ENCODE results near the gene CTNNA2.
"Not testable (repeated sequence)": the region's sequence is repeated elsewhere in the genome, so short reads cannot be mapped to it uniquely, and the experiment has no call there.

CTNNA2 gene

DNA sequence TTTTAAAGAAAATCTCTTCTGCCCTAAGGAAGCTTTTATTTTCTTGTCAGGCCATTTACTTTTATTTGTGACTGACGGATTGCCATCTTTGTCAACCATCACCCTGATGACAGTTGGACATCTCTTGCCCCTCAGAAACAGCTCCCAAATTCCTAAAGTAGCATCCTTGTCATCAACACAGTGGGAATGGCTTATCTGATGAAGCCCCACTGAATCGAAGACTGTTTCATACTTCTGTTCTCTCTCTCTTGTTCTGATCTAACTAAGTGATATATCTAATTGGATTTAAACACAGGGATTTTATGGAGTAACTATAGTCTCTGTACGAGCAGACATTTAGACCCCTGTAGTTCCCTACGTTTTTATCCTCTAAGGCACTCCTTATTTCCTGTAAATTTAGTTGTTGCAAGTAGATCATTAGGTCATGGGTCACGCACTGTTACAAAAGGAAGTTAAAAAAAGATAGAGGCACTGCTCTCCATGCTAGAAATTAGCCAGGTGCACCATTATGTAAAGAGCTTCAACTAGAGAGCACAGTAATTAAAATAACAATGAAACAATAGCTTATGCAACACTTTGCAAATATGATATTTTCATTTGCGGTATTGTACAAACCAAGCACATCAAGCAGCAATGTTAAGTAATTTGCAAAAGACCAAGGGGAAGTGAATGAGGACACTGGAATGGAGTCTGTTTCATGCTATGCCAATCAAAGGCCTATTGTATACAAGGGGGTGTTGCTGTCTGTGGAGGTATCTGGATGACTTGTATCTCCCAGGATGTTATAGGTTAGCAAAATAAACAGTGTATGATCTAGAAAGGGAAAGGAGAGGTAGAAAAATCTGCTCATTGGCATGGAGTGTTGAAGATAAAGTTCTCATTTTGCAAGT is 507.0 kb downstream of the CTNNA2 start:
- DNase-seq (ENCODE audit: extremely low spot score) = no peak
- CTCF ChIA-PET = interaction anchor here (1.0 kb wide), 1 partner anchor 9 kb away, joined by 3 read pairs; no protein-coding TSS in a partner anchor
- POLR2A ChIA-PET = no interaction called here
- TF ChIP-seq, protein P1, sequence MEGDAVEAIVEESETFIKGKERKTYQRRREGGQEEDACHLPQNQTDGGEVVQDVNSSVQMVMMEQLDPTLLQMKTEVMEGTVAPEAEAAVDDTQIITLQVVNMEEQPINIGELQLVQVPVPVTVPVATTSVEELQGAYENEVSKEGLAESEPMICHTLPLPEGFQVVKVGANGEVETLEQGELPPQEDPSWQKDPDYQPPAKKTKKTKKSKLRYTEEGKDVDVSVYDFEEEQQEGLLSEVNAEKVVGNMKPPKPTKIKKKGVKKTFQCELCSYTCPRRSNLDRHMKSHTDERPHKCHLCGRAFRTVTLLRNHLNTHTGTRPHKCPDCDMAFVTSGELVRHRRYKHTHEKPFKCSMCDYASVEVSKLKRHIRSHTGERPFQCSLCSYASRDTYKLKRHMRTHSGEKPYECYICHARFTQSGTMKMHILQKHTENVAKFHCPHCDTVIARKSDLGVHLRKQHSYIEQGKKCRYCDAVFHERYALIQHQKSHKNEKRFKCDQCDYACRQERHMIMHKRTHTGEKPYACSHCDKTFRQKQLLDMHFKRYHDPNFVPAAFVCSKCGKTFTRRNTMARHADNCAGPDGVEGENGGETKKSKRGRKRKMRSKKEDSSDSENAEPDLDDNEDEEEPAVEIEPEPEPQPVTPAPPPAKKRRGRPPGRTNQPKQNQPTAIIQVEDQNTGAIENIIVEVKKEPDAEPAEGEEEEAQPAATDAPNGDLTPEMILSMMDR (IDR thresholded peaks at IDR 0.05; ENCODE audit: control extremely low read depth, extremely low read depth, low read depth, missing control alignments) = no peak

DNA sequence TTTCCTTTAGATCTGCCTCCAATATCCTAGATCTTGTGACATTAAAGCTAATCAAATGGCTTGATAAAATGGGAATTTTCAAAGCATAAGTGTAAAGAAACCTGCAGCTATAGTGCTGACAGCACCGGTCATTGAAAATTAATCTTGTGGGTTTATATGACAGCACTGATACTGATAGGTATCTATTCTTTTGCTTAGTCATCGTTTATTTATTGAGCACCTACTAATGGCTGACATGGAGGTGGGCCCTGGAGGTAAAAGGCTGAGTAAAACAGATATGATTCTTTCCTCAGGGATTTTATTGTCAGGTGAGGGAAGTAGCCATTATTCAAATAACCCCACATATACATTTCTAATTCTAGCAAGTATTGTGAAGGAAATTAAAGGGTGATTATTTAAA is 509.2 kb downstream of the CTNNA2 start:
- TF ChIP-seq, protein P1 (IDR thresholded peaks at IDR 0.05; ENCODE audit: control extremely low read depth, extremely low read depth, low read depth, missing control alignments) = no peak
- POLR2A ChIA-PET = no interaction called here
- CTCF ChIA-PET = no interaction called here

DNA sequence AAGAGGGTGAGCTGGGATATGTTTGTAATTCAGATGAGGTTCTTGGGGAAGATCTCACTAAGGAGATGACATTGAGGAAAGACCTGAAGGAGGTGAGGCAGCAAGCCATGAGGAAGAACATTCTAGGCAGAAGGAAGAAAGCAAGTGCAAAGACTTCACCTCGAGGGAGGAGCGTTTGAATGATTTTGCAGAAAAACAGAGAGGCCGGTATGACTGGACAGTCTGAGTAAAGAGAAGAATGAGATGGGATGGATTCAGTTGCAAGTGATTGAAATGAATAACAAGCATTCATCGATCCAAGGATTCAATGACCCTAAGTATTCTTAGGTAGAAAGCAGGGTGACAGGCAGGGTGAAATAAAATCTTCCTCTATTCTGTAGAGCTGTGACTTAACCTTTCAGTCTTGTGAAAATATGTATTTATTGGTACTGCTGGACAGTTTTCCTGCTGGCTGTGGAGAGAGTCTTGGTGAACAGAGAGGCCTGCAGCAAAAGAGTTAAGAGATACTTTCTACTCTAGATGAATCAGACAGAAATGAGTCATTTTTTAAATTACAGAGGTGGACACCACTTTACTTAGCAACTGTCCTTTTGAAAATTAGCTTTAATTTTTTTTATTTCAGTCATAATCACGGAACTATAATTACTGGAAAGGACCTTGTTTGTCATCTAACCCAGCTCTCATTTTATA is 513.3 kb downstream of the CTNNA2 start:
- no peak for DNase-seq (ENCODE audit: extremely low spot score)
- TF ChIP-seq, protein P1 (IDR thresholded peaks at IDR 0.05; ENCODE audit: control extremely low read depth, extremely low read depth, low read depth, missing control alignments) = no peak
- CTCF ChIA-PET = interaction anchor here (0.9 to 1.1 kb wide), 3 partner anchors 14 to 46 kb away, joined by 3 to 5 read pairs (median 4); no protein-coding TSS in a partner anchor
- POLR2A ChIA-PET = no interaction called here

More for the DNA sequence above, 509.2 kb downstream of the CTNNA2 start:
- no peak for DNase-seq (ENCODE audit: extremely low spot score)

DNA sequence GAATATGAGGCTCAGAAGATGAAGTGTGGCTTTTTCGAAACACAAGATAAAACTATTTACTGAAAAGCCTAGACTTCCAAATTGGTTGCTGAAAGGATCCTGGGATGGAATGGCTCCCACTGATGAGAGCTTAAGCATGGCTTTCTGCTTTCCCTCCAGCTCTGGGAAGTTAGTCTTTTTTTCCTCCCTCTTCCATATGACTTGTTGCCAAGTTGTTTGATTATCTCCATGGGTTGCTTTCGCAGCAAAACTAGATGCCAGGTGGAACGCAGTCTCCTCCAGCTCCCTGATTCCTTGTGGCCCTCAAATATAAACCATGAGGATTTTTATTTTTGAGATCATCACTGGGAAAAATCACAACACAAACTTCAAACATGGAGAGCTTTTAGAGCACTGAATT is 515.2 kb downstream of the CTNNA2 start:
- TF ChIP-seq, protein P1 (IDR thresholded peaks at IDR 0.05; ENCODE audit: control extremely low read depth, extremely low read depth, low read depth, missing control alignments) = no peak
- POLR2A ChIA-PET = no interaction called here
- no peak for DNase-seq (ENCODE audit: extremely low spot score)
- CTCF ChIA-PET = interaction anchor here (1.1 kb wide), 1 partner anchor 9 kb away, joined by 3 read pairs; no protein-coding TSS in a partner anchor

DNA sequence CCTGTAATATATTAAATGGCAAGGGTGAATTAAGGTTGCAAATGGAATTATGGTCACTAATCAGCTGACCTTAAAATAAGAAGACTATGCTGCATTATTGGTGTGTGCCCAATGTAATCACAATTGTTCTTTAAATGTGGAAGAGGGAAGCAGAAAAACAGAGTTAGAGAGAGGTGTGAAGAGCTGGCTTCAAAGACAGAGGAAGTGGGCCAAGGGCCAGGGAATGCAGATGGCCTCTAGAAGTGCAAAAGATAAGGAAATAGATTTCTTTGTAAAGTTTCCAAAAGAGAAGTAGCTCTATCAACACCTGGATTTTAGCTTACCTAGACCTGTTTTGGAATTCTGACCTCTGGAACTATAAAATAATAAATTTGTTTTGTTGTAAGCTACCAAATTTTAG is 515.7 kb downstream of the CTNNA2 start:
- TF ChIP-seq, protein P1 (IDR thresholded peaks at IDR 0.05; ENCODE audit: control extremely low read depth, extremely low read depth, low read depth, missing control alignments) = no peak
- ChIA-PET POLR2A (no interaction called here), CTCF (interaction anchor here (1.1 kb wide), 1 partner anchor 9 kb away, joined by 3 read pairs; no protein-coding TSS in a partner anchor)
- DNase-seq (ENCODE audit: extremely low spot score) = no peak

DNA sequence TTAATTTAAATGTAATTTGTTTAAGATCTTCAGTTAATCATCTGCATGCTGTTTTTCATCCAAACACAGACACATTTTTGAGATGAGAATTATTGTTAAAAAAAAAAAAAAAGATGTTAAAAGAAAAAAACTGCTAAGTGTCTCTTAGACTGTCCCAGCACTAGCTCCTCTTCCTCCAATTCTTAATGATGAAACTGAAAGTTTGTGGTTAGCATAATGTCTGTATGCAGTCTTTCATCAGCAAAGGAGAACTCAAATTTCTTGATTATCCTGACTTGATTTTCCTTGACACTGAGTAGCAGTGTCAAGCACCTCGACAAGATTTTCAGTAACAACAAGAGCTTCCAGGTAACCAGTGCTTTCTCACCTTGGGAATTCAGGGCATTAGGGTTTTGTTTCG is 517.3 kb downstream of the CTNNA2 start:
- POLR2A ChIA-PET = no interaction called here
- CTCF ChIA-PET = interaction anchor here (1.1 kb wide), 1 partner anchor 9 kb away, joined by 3 read pairs; no protein-coding TSS in a partner anchor
- DNase-seq (ENCODE audit: extremely low spot score) = no peak
- TF ChIP-seq, protein P1 (IDR thresholded peaks at IDR 0.05; ENCODE audit: control extremely low read depth, extremely low read depth, low read depth, missing control alignments) = no peak

DNA sequence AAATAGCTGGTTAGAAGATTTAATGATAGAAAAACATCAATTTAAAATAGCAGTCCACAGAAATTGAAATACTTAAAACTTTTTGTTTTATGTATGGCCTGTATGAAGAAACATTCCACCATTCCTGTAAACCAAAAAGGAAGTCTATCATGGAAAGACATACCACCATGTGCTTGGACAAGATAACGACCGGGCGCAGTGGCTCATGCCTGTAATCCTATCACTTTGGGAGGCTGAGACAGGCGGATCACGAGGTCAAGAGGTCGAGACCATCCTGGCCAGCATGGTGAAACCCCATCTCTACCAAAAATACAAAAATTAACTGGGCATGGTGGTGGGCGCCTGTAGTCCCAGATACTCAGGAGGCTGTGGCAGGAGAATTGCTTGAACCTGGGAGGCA is 519.8 kb downstream of the CTNNA2 start:
- CTCF ChIA-PET; DNase-seq (ENCODE audit: extremely low spot score); POLR2A ChIA-PET: not testable (repeated sequence)
